Activated gamma-delta T cell treated with anti-CD3 and anti-CD28 coated beads, Interleukin-2, amount 50 U/mL, for 16 hours (primary cell): ENCODE data around the gene PIGO.

Experiments used
- DNase-seq: peaks from one replicate; pipeline ENCODE4 v3.0.0-alpha.2; 2020; ENCODE audit warnings: low read depth

PIGO gene

DNA sequence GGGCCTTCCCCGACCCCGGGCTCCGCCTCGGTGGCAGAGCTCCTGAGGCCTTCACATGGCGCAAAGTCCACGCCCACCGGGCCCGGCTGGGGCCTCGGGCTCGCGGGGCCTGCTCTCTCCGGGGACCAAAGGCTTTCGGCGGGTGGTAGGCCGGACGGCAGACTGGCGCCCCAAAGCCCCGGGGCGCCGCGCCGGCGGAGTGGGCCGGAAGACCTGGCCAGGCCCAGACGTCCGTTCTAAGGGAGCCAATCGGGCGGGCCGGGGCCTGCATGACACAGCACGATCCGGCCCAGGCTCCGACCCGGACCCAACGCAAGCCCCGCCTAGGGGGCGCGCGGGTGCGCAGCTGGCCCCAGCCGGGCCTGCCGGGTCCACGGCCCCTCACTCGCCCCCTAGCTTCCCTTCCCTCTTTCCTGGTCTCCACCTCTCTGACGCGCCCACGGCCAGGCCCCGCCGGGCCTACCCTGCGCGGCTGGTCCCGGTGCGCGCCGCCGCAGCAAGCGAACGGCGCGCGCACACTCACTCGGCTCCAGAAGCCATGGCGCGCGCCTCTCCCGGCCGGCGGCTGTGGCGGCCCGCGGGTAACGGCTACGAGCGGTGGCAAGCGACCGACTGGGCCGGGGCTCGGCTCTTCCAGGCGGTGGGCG is 24.5 kb downstream of the PIGO start:
- peak; percentile 52 for DNase-seq

DNA sequence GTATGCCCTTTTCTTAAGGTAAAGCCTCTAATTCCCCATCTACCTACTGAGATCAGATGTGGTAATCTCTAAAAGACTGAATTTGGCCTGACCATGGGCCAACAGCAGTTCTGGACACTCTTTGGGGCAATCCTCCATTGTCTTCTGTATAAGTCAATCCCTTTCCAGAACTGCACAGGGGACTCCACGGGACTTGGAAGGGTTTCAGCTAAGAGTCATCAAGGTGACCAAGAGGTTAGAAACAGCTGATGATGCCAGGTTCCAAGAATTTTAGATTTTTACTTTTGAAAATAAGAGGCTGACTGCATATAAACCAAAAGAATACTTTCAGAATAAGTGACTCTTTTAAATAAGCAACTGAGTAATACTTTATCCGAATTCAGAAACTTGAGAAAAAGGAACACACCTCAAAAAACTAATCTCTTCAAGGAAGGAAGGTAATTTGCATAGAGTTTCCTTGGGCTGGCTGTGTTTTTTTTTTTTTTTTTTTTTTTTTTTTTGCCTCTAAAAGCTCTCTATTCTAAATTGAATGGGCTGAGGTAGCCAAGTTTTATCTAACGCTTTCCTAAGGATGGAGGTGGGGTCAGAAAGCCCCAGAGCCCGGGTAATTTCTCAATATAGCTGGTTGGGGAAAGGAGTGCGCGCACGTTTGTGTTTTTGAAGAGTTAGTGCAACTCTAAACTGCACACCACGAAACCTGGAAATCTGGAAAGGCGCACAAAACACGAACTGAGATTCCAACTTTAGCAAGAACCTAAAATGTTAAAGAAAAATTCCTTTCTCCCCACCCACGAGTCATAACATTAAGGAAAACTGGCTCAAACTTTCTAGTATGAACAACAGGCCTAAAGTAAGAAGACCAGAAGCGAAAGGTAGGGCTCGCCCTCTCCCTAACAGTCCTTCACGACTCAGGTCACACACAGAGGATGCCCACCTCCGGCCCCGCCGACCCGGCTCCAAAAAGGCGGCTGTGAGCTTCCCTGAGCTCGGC is 25.3 kb downstream of the PIGO start:
- no peak for DNase-seq

DNA sequence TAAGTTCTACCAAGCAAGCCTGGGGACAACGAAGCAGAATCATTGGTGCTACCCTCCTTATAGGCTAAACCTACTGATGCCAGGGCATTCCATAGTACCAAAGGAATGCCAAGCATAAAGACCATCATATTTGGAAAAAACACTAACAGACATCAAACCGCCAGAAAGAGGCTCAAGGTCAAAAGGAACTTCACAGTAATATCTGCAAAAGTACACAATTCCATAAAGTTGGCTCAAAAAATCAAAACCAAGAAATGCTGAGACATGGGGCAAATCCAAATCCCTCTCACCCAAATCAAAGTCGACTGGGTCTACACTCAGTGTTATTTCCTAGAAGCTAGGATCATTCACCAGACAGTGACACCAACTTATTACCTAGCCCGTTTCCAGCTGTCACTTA is 27.4 kb downstream of the PIGO start:
- DNase-seq: no peak

DNA sequence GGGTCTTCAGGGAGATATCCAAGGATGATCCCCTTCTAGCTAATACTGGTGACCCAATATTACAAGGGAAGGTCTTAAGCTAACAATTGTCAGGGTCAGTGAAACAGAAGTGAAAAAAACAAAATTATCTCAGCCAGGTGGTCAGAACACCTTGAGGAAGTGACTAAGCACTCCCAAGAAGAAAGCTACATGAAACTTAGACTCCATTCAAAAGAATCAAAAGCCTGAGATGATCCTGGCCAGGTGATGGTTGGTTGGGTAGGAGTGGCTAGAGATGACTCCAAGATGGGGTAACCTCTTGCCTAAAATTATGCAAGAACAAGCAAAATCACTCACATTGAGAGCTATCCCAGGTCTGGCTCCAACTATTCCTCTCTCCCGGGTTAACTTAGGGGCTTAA is 29.3 kb downstream of the PIGO start:
- no peak for DNase-seq

DNA sequence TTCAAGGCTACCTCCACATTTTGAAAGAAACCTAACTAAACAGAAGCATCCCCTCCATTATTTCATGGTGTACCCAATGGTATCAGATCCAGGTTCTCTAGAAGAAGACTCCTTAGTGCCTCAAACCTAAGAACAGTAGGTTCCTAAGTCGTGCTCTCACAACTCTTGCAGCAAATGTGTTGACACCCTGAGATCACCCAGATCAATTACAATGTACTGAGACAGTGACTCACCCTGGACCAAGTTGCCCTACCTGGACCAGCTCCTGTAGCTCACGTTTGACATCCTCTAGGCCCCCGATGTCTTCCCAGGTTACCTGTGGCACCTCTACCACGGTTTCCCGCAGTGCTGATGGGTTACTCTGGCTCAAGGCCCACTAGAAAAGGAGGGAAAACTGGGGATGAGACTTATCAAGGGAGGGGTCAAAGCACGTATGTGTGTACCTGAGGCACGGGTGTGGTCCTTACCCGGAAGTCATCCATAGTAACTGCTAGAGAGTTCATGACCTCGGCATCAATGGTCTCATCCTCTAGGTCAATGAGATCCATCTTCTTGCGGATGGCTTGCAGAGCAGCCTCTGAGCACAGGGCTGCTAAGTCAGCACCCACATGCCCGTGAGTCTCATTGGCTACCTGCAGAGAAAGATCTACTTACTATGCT is 35.7 kb downstream of the PIGO start:
- DNase-seq: no peak

DNA sequence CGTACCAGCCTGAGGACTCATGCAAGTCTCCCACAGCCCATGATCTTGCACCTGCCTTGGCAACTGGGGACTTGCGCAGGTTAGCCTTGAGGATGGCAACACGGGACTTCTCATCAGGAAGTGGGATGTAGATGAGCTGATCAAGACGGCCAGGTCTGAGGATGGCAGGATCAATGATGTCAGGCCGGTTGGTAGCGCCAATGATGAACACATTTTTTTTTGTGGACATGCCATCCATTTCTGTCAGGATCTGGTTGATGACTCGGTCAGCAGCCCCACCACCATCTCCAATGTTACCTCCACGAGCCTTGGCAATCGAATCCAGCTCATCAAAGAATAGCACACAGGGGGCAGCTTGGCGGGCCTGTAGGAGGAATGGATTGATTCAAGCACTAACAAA is 37.0 kb downstream of the PIGO start:
- no peak for DNase-seq

DNA sequence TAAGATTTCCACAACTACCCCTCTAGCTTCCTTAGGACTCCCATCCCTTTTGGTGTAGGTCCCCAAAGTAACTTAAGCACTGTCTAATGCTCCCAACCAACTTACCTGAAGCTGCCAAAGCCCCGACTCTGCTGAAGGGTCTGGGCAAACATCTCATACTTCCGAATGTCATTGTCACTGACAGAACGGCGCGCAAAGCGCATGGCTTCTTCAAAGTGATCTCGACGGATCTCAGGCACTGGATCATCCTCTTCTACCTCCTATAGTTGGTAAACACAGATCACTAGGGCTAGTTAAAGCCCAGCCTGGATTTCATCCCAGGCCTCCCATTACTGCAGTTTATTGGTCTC is 39.1 kb downstream of the PIGO start:
- no peak for DNase-seq

DNA sequence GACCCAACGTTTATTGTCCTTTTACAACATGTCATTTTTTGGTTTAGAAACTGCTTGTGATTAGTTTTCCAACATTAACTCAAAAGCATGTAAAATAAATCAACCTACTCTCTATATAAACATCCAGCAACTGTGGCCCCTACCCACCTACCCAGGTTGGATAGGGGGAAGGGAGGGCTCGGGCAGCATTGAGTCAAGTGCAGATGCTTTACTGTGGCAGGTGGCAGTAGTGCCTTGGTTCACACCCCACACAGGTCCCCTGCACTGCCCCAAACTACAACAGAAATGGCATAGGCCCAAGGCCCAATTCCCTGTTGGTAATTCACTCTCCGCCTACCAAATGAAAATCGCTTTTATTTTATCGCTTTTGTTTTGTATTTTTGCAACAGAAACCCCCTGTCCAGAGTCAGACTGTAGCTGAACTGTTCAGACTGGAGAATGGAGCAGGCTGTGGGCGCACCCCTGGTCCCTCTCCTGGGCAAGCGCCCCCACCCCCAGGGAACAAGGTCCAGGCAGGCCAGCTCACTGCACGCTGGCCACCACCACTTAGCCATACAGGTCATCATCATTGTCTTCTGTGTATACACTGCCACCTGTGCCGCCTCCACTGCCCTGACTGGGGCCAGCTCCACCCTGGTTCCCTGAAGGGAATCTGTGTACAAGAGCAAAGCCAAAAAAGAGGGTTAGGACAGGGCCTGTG is 39.7 kb downstream of the PIGO start:
- DNase-seq: no peak

DNA sequence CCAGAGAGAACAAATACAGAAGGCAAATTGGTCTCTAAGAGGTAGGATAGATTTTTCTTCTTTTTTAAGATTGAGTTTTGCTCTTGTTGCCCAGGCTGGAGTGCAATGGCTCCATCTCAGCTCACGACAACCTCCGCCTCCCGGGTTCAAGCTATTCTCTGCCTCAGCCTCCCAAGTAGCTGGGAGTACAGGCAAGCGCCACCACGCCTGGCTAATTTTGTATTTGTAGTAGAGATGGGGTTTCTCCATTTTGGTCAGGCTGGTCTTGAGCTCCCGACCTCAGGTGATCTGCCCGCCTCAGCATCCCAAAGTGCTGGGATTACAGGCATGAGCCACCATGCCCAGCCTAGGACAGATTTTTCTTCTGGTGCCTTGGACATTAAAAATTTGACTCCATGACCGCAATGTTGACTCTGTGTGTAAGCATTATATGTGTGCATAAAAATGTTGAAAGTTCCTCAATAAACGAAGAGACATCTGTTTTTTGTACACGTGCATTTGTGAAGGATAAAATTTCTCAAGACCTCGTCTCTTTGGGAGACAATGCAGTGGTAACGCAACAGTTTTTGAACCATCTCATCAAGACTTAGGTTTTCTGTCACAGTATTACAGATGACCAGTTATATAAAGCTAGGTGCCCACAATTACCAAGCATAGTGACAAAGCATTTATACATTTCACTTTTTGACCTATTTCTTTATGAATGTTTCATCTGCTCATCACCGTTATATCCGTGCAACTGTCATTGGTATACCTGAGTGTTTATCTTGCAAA is 41.3 kb downstream of the PIGO start:
- no peak for DNase-seq

DNA sequence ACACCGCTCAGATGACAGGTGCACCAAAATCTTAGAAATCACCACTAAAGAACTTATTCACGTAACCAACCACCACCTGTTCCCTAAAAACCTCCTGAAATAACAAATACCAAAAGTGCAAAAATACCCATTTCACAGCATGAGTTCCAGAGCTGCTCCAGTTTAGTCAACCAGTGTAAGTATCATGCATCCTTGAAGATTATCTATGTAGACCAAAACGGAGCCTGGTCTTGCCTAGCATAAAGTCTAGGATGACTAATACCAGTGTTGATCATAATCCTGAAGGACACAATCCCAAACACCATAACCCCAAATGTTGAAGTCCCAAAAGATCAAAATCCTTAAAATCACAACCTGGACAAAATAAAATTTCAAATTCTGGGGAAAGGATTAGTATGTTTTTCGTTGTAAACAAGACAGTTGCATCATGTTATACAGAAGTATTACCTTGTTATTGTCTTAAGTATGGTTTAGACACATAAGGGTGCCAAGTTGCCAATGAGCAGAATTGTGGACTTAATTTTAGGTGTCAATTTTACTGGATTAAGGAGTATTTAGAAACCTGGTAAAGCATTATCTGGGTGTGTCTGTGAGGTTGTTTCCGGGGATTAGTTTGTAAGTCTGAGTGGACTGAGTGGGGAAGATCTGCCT is 42.1 kb downstream of the PIGO start:
- DNase-seq: no peak

DNA sequence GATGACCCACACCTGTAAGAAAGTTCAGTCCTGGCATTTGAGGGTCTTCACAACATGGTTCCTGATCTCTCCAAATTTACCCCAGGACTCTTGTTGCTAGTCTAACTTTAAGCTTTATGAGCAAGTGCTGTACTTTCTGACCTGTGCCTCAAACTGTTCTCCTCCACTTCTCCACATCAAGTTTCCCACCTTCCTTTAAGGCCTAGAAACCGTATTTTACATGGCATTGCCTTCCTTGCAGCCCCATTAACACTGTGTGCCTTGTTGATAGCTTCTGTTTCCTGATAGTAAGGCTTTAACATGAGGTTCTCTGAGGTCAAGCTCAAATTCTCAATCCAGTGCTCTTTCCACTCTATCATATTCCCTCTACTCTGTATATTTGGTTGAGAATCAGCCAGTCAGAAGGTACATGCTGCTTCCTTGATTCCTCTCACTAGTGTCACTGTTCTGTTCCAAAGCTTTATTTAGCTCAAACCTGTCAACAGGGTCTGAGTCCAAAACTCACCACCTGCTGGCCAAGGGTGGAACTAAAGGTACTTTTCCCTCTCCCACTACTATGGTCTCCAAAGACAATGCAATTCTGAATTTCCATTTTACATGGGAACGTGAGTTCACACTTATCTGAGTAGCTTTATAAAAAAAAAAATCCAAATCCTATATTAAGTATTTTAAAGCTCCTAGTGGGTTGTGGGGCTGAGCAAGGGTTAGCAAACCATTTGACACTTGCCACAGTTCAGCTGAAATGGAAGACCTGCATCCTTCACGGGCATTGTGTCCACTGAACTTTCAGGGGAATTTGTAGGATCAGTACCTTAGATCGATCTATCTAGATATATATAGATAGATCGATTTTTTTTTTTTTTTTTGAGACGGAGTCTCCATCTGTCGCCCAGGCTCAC is 45.1 kb downstream of the PIGO start:
- DNase-seq: peak; percentile 20

DNA sequence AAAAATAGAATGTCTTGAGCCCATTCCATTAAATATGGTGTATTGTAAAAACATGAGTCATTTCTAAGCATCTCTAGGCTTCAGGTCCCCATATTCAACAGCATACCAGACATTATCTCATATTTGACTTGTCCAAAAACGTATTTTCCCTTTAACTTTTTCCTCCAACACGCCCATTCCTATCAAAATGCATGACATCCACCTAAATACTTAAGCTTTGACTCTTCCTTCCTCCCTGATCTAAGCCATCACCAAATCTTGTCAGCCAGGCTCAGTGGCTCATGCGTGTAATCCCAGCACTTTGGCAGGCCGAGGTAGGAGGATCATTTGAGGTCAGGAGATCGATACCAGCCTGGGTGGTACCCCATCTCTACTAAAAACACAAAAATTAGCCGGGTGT is 47.9 kb downstream of the PIGO start:
- DNase-seq: no peak

DNA sequence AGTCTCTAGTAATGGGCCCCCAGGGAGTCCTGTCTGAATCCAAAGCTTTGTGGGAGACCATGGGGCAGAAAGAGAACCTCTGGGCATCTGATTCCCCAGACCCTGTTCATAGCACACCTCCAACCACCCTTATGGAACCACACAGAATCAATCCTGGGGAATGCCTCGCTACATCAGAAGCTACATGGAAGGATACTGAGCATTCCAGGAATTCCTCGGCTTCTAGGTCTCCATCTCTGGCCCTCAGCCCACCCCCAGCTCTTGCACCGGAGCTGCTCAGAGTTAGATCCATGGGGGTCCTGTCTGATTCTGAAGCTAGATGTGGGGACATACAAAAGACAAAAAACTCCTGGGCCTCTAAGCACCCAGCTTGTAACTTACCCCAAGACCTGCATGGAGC is 52.3 kb downstream of the PIGO start:
- no peak for DNase-seq

DNA sequence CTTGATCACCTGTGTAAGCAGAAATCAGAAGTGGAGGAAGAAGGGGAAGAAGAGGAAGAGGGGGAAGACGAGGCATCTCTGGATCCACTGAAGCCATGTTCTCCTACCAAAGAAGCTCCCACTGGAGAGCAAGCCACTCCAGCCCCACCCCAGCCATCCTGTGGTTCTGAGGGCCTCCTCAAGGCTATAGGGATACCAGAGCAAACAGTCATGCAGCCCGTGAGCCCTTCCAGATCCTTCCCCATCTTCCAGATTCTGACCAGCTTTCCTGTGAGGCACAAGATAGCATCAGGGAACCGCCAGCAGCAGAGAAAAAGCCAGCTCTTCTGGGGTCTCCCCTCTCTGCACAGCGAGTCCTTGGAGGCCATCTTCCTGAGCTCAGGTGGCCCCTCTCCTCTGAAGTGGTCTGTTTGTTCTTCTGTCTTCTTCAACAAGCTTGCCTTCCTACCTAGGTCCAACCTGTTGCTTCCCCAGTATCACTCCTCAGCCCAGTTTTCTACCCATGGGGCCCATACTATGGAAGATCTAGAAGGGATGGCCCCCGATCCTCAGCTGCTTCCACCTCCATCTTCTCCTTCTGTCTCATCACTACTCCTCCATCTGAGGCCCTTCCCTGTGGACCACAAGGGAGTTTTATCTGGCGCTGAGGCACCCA is 53.4 kb downstream of the PIGO start:
- no peak for DNase-seq

DNA sequence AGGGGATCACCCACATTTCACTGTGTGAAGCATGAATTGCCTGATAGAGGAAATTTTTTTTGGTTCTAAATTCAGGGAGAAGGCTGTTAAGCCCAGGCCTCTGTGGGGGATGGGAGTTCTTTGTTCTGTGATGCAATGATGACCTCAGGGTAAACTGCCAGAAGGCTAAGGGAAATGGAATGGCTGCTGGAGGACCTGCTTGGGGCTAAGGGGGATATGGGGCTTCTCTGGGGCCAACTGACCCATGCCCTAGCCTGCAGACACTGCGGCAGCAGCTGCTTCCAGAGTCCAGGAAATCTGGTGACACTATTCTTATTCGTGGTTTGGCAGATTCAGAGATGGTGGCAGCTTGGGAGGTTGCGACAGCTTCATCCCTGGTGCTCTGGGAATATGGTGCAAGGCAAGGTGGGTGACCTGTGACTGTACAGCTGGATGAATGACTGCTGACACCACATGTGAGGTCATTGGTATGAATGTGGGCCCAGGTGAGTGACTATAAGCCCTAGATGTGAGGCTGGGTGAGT is 54.2 kb downstream of the PIGO start:
- DNase-seq: no peak
